Stomach (tissue), 9 donors: ENCODE measurements around the gene SIGLEC8. TPM values are rescaled to one million over a fixed set of nuclear protein-coding genes. Genes with fewer than 3 reads are reported as not detected.

Experiments
- DNase-seq, 2 donors: peaks; one replicate each; pipeline versions ENCODE4 v3.0.0 to v3.0.0-alpha.2; 2013 to 2019
- H3K27ac ChIP-seq, 5 donors: fragments of 200-600 bp in 4 of 5; sonication (generic) in 4 of 5; one replicate each; pipeline ENCODE4 v1.5.1; 2013 to 2019; ENCODE audit warnings: mild to moderate bottlenecking in 1 of 5, moderate library complexity in 1 of 5
- H3K27me3 ChIP-seq, 3 donors: fragments of 200-600 bp; sonication (generic); one replicate each; pipeline ENCODE4 v1.5.1; 2017 to 2019; ENCODE audit warnings: mixed run types in 1 of 3
- H3K36me3 ChIP-seq, 4 donors: fragments of 200-600 bp; sonication (generic); 1 replicate in 3 of 4; 2 replicates in 1 of 4; pipeline ENCODE4 v1.5.1; 2016 to 2019
- H3K4me1 ChIP-seq, 4 donors: fragments of 200-600 bp; sonication (generic); one replicate each; pipeline ENCODE4 v1.5.1; 2016 to 2019
- H3K4me3 ChIP-seq, 4 donors: fragments of 200-600 bp; sonication (generic) in 3 of 4; one replicate each; pipeline ENCODE4 v1.5.1; 2016 to 2019; ENCODE audit warnings: mild to moderate bottlenecking in 1 of 4
- H3K9me3 ChIP-seq, 4 donors: fragments of 200-600 bp; sonication (generic); one replicate each; pipeline ENCODE4 v1.5.1; 2016 to 2019
- EP300 ChIP-seq: sonication (generic); formaldehyde crosslinking; IDR thresholded peaks from one replicate; pipeline ENCODE4 v1.6.1; 2017; ENCODE audit warnings: antibody characterized with exemption
- POLR2A ChIP-seq, 4 donors: fragments of 450-650 bp; IDR thresholded peaks; one replicate each; pipeline ENCODE4 v1.6.1; 2016; ENCODE audit warnings: antibody characterized with exemption in 4 of 4, control low read depth in 2 of 4, mild to moderate bottlenecking in 1 of 4, moderate library complexity in 1 of 4
- POLR2AphosphoS5 ChIP-seq, 3 donors: sonication (generic); formaldehyde crosslinking; IDR thresholded peaks; one replicate each; pipeline ENCODE4 v1.6.1; 2016; ENCODE audit warnings: antibody characterized with exemption in 3 of 3
- WGBS, 5 donors: extraction: QIAGEN DNeasy Blood & Tissue Kit in 3 of 5; methylation state at CpG; one replicate each; pipeline versions ENCODE4 v1.1.5 to v1.1.7; 2013 to 2018; 5-methylcytosine and 5-hydroxymethylcytosine counted together
- intact Hi-C: fragments of 100-400 bp; cut with DNase I; formaldehyde crosslinking; loops from one replicate; pipeline ENCODE4 v1.15.1; 2023; ENCODE audit warnings: low total_unique reads
- polyA plus RNA-seq, 3 donors: library from polyadenylated mRNA; stranded (reverse); fragments of 200-250 nt; gene quantifications; one replicate each; pipeline ENCODE4 v1.2.3, GENCODE V29; 2013
- total RNA-seq, 5 donors: library from RNA; depleted of rRNA; stranded (reverse); fragments of >200 nt; gene quantifications; one replicate each; pipeline versions ENCODE4 v1.1.0 to v1.2.3, GENCODE V29; 2014 to 2016
- TF ChIP-seq, protein P1 (sequence below), 7 experiments: fragments of 450-650 bp in 4 of 7; fragments of 200-600 bp in 3 of 7; sonication (generic) in 3 of 7; IDR thresholded peaks; one replicate each; pipeline ENCODE4 v1.5.1; 2016 to 2019; ENCODE audit warnings: antibody characterized with exemption in 7 of 7, control low read depth in 2 of 7, mild to moderate bottlenecking in 1 of 7
- donor health status: healthy with polysubstance abuse.
- donor health status: Bipolar disorder and iron deficiency.
- donor health status: healthy.

The SIGLEC8 gene
- total and polyA plus RNA-seq, 8 donors = 0.20 to 2.3 (median 1.1) TPM; not detected in 3

DNA sequence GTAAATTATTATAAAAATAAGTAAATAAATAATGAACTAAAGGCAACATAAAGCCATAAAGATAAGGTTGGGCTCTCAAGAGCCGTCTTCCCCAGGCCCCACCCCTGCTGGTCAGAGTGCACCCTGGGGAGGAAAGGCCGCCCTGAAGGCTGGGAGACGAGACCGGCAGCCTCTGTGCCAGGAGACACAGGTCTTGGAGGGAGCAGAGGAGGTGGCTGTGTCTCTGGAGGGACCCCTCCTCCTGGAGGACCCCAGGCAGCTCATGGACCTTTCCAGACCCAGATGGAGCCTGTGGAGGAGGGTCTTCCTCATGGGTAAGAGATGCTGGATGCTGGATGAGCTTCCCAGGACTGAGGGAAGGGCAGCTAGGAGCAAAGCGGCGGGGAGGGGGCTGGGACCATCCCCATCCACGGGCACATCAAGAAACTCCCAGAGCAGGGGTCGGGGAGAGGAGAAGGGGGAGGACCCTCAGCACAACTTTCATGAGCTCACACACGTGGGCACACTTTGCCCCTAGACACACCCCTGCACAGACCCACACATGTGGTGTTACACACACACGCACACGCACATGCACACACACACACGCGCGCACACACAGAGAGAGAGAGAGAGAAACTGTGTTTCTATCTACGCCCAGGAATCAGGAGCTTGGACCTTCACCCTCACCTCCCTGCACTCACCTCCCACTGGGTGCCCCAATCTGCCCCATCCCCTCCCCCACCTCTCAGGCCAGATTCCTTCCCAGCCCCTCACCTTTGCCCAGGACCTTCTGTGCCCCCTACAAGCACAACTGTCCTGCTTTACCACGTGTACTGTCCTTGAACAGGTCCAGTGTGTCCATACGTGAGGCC, 20.4 kb upstream of the SIGLEC8 start, which contains the start of gene CEACAM18:
TSS of gene CEACAM18 (plus strand) at position 159 of the 854 bp plus-strand sequence.
- H3K27me3 ChIP-seq = peaks cover 0 to 52% (median 16%) of the 10 kb centered on the region in 3 donors
- H3K4me3 ChIP-seq = no peak within 1 kb of the TSS
- H3K27ac ChIP-seq = no peak within 1 kb of the TSS
- H3K9me3 ChIP-seq = no peaks in the 10 kb centered on the region
- DNase-seq = peak in 1 of 2 donors; percentile 28
- TF ChIP-seq POLR2A (IDR thresholded peaks at IDR 0.05) (no peak), POLR2AphosphoS5 (IDR thresholded peaks at IDR 0.05) (no peak), EP300 (no peak)
- TF ChIP-seq, protein P1, sequence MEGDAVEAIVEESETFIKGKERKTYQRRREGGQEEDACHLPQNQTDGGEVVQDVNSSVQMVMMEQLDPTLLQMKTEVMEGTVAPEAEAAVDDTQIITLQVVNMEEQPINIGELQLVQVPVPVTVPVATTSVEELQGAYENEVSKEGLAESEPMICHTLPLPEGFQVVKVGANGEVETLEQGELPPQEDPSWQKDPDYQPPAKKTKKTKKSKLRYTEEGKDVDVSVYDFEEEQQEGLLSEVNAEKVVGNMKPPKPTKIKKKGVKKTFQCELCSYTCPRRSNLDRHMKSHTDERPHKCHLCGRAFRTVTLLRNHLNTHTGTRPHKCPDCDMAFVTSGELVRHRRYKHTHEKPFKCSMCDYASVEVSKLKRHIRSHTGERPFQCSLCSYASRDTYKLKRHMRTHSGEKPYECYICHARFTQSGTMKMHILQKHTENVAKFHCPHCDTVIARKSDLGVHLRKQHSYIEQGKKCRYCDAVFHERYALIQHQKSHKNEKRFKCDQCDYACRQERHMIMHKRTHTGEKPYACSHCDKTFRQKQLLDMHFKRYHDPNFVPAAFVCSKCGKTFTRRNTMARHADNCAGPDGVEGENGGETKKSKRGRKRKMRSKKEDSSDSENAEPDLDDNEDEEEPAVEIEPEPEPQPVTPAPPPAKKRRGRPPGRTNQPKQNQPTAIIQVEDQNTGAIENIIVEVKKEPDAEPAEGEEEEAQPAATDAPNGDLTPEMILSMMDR (IDR thresholded peaks at IDR 0.05) = no peak
- H3K36me3 ChIP-seq = no peaks in the 10 kb centered on the region
- peaks cover 0 to 11% (median 0%) of the 10 kb centered on the region in 4 donors for H3K4me1 ChIP-seq
- 54 to 65% (median 59%) methylated on average over 13 to 17 of the region's 17 CpGs for WGBS, 5 donors
- intact Hi-C loops = no loop called here

DNA sequence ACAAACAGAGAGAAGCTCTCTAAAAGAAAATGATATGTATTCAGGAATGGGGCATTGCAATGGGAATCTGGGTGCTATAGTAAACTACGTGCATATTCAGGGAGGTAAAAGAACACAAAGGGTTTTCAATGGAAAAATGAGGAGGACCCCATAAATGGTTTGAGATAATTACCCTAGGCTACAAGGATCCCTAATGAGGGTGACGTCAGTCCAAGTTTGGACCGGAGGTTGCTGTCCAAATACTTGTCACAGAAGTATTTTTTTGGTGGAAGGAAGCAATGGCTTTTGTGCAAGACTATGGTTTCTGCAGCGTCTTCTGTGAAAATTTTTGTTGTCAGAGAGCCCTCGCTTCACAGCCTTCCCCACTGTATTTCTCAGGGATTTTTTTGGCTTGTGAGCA, 19.1 kb upstream of the SIGLEC8 start:
- Histone ChIP-seq H3K27ac (no peak overlapping the region), H3K4me1 (peaks cover 0 to 16% (median 0%) of the 10 kb centered on the region in 4 donors), H3K27me3 (peaks cover 0 to 50% (median 16%) of the 10 kb centered on the region in 3 donors), H3K9me3 (no peaks in the 10 kb centered on the region), H3K36me3 (no peaks in the 10 kb centered on the region), H3K4me3 (no peak overlapping the region)
- WGBS, 5 donors = 66 to 74% (median 70%) methylated on average over 5 of the region's 5 CpGs
- no peak for DNase-seq
- TF ChIP-seq POLR2A (IDR thresholded peaks at IDR 0.05) (no peak), POLR2AphosphoS5 (IDR thresholded peaks at IDR 0.05) (no peak), EP300 (no peak)
- TF ChIP-seq, protein P1 (IDR thresholded peaks at IDR 0.05) = no peak
- intact Hi-C loops = no loop called here

DNA sequence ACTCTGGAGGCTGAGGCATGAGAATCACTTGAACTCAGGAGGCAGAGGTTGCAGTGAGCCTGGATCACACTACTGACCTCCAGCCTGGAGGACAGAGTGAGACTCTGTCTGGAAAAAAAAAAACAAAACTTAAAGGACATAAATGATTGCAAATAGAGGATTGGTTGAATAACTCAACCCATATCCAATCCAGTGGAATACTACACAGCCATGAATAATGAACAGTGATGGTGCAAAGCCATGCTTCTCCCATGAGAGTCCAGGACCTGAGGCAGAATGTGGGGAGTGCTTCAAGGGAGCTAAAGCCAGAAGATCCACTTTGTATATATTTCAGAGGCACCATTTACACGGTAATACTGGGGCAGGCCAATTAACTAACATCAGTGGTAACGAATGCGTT, 17.9 kb upstream of the SIGLEC8 start:
- H3K4me3 ChIP-seq = no peak overlapping the region
- 76 to 95% (median 86%) methylated on average over 3 of the region's 3 CpGs for WGBS, 5 donors
- H3K27ac ChIP-seq = peak overlapping the region in 1 of 5 donors; percentile 60
- TF ChIP-seq EP300 (no peak), POLR2A (IDR thresholded peaks at IDR 0.05) (no peak), POLR2AphosphoS5 (IDR thresholded peaks at IDR 0.05) (no peak)
- TF ChIP-seq, protein P1 (IDR thresholded peaks at IDR 0.05) = no peak
- peaks cover 0 to 16% (median 0%) of the 10 kb centered on the region in 4 donors for H3K4me1 ChIP-seq
- intact Hi-C loops = no loop called here
- H3K27me3 ChIP-seq = peaks cover 0 to 49% (median 16%) of the 10 kb centered on the region in 3 donors
- H3K9me3 ChIP-seq = no peaks in the 10 kb centered on the region
- H3K36me3 ChIP-seq = no peaks in the 10 kb centered on the region
- no peak for DNase-seq

DNA sequence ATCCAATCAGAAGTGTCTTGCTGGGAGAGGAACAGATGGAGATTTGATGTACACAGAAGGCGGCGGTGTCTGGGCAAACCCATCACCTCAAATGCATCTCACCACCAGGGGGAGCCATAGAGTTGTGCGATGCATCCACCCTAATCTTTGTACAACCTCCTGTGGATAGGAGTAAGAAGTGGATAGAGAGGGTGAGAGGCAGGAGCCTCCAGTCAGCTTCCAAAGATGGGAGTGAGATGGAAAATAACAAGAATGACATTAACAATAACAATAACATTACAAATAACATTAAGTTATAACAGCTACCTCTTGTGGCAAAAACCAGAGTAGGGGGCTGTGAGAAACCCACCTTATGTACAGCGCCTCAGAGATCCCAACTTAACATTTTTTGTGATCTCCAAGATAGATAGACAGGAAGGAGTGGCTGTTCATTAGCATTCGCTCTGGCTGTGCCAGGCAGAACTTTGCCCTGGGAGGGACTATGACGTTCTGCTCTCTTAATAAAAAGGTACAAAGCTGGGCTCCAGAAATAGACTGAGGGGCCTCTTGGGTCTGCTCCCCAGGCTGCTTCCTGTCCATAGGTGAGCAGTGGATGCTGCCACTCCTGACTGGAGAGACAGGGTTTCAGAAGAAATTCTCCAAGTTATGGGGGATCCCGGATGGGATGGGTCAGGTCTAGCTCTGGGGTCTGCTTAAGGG, 14.9 kb upstream of the SIGLEC8 start:
- H3K27me3 ChIP-seq = peaks cover 0 to 43% (median 8%) of the 10 kb centered on the region in 3 donors
- peak; percentile 86 to 87 for DNase-seq
- WGBS, 5 donors = 23 to 30% (median 26%) methylated on average over 7 of the region's 7 CpGs
- intact Hi-C loops = loop anchor here (5.0 kb wide), 1 partner anchor 184 kb away; no protein-coding TSS in a partner anchor
- TF ChIP-seq, protein P1 (IDR thresholded peaks at IDR 0.05) = peak in 5 of 7 experiments; percentile 58 to 92 (median 75)
- TF ChIP-seq POLR2AphosphoS5 (IDR thresholded peaks at IDR 0.05) (peak in 1 of 3 donors; percentile 12), POLR2A (IDR thresholded peaks at IDR 0.05) (no peak)
- H3K27ac ChIP-seq = peak overlapping the region in 1 of 5 donors; percentile 27
- no peak overlapping the region for H3K4me3 ChIP-seq
- no peaks in the 10 kb centered on the region for H3K9me3 ChIP-seq
- H3K36me3 ChIP-seq = no peaks in the 10 kb centered on the region
- peaks cover 0 to 16% (median 0%) of the 10 kb centered on the region in 4 donors for H3K4me1 ChIP-seq
